Stimulated activated CD8-positive, alpha-beta memory T cell treated with anti-CD3 and anti-CD28 coated beads, Interleukin-7, amount 100 ng/mL, for 48 hours (primary cell): ENCODE measurements around the gene RFPL4A.
"Not testable (repeated sequence)": the region's sequence is repeated elsewhere in the genome, so short reads cannot be mapped to it uniquely, and the experiment has no call there.

ENCODE experiments used
- DNase-seq, 2 donors: peaks; one replicate each; pipeline ENCODE4 v3.0.0-alpha.2; 2020; ENCODE audit warnings: low read depth in 1 of 2; ENCODE audit errors: extremely low read depth in 1 of 2

The RFPL4A gene

GRCh38 chr19:55758797-55759196, at the start of gene RFPL4A:
TSS of gene RFPL4A (plus strand) at chr19:55759097. CDS start at chr19:55761801, 2,704 bp downstream.
- DNase-seq: not testable (repeated sequence)

GRCh38 chr19:55711719-55712118, 47.2 kb upstream of the RFPL4A start:
- DNase-seq: no peak

- no peak for DNase-seq
Observed at GRCh38 chr19:55712804-55713631, 45.9 kb upstream of the RFPL4A start.

- DNase-seq: no peak
Observed at GRCh38 chr19:55716531-55716930, 42.4 kb upstream of the RFPL4A start.

GRCh38 chr19:55717251-55717650, 41.6 kb upstream of the RFPL4A start:
- no peak for DNase-seq

- not testable (repeated sequence) for DNase-seq
Observed at GRCh38 chr19:55717879-55718711, 40.8 kb upstream of the RFPL4A start.

GRCh38 chr19:55720214-55720746, 38.6 kb upstream of the RFPL4A start:
- DNase-seq: no peak

- DNase-seq: no peak
Observed at GRCh38 chr19:55720801-55721200, 38.1 kb upstream of the RFPL4A start.

GRCh38 chr19:55723491-55723890, 35.4 kb upstream of the RFPL4A start:
- DNase-seq: no peak

GRCh38 chr19:55730378-55730777, 28.5 kb upstream of the RFPL4A start:
- not testable (repeated sequence) for DNase-seq

GRCh38 chr19:55738302-55738701, 20.6 kb upstream of the RFPL4A start, which contains the start of gene NLRP9:
TSS of gene NLRP9 (minus strand) at chr19:55738402. CDS start at chr19:55738374, 28 bp downstream.
- no peak for DNase-seq

- DNase-seq: no peak
Observed at GRCh38 chr19:55750715-55751114, 8.2 kb upstream of the RFPL4A start.

- no peak for DNase-seq
Observed at GRCh38 chr19:55753401-55753800, 5.5 kb upstream of the RFPL4A start.

- DNase-seq: not testable (repeated sequence)
Observed at GRCh38 chr19:55756808-55757207, 2.1 kb upstream of the RFPL4A start.

- DNase-seq: no peak
Observed at GRCh38 chr19:55766466-55766865, 7.6 kb downstream of the RFPL4A start.

GRCh38 chr19:55768818-55769217, 9.9 kb downstream of the RFPL4A start, which contains the start of gene RFPL4AL1:
TSS of gene RFPL4AL1 (plus strand) at chr19:55769118. CDS start at chr19:55771805, 2,687 bp downstream.
- not testable (repeated sequence) for DNase-seq

GRCh38 chr19:55769632-55770031, 10.7 kb downstream of the RFPL4A start:
- DNase-seq: not testable (repeated sequence)

- DNase-seq: no peak
Observed at GRCh38 chr19:55777528-55777927, 18.6 kb downstream of the RFPL4A start.

GRCh38 chr19:55778331-55778730, 19.4 kb downstream of the RFPL4A start:
- DNase-seq: no peak

- no peak for DNase-seq
Observed at GRCh38 chr19:55781112-55781511, 22.2 kb downstream of the RFPL4A start.

- no peak for DNase-seq
Observed at GRCh38 chr19:55795021-55795420, 36.1 kb downstream of the RFPL4A start.
